HepG2 (cell line): ENCODE data around the gene PHKB. TPM values are rescaled to one million over a fixed set of nuclear protein-coding genes. Genes with fewer than 3 reads are reported as not detected.
A peak's percentile ranks its signal among the peaks of the same experiment; 100 is the strongest.
"Not testable (repeated sequence)": the region's sequence is repeated elsewhere in the genome, so short reads cannot be mapped to it uniquely, and the experiment has no call there.

Experiments
- ATAC-seq: fragments of 200-7000 bp; cut with Tn5 transposase; 3 replicates; pipeline ENCODE4 v1.9.1; 2020; ENCODE audit warnings: mild to moderate bottlenecking, moderate library complexity
- BruUV-seq: library from RNA; stranded (reverse); fragments of 400-500 nt; replicated peaks from 2 replicates; lab custom pipeline; 2021; lab: Mats Ljungman, UMichigan
- CTCF ChIA-PET: fragments of 300-600 bp; formaldehyde crosslinking; extraction: SDS; loops from one replicate; lab custom pipeline; 2021; ENCODE audit warnings: low total read pairs, inconsistent platforms, low intra/inter-chr PET ratio; lab: Yijun Ruan, JAX
- POLR2A ChIA-PET: fragments of 350-600 bp; sonication (Branson Sonifier 250); formaldehyde crosslinking; loops from one replicate; lab custom pipeline; 2020; ENCODE audit warnings: antibody characterized with exemption, inconsistent platforms; lab: Yijun Ruan, JAX
- DNase-seq: peaks from one replicate; pipeline ENCODE4 v3.0.0-alpha.2; 2015; ENCODE audit warnings: low spot score
- FAIRE-seq: peaks from 3 replicates; lab custom pipeline; 2011; peaks lifted over from hg19 to GRCh38; lab: Jason Lieb, UNC
- H2AFZ ChIP-seq: one replicate; pipeline ENCODE4 v1.6.1; 2011; ENCODE audit warnings: low read length, inconsistent platforms
- H3K27ac ChIP-seq: fragments of 300-600 bp; 3 replicates; pipeline ENCODE4 v1.8.0; 2011; ENCODE audit warnings: mixed run types, mild to moderate bottlenecking, mixed read lengths, low read length, inconsistent platforms; ENCODE audit not compliant: insufficient read depth; ENCODE audit errors: extremely low read length
- H3K27me3 ChIP-seq, 2 experiments: fragments of 200-600 bp in 1 of 2; 2 replicates in 1 of 2; 3 replicates in 1 of 2; pipeline versions ENCODE4 v1.6.0 to v1.8.0; 2011; ENCODE audit warnings: low read length in 2 of 2, mild to moderate bottlenecking in 2 of 2, moderate library complexity in 2 of 2, inconsistent platforms in 1 of 2; ENCODE audit not compliant: insufficient read depth in 2 of 2, control insufficient read depth in 1 of 2
- H3K36me3 ChIP-seq, 2 experiments: fragments of 200-600 bp in 1 of 2; replicated peaks in 1 of 2; 2 replicates in 1 of 2; 3 replicates in 1 of 2; pipeline versions ENCODE4 v1.5.1 to v1.8.0; 2011; ENCODE audit warnings: low read length in 2 of 2, inconsistent platforms in 1 of 2; ENCODE audit not compliant: insufficient read depth in 2 of 2, control insufficient read depth in 1 of 2
- H3K4me1 ChIP-seq: 2 replicates; pipeline ENCODE4 v1.5.1; 2012; ENCODE audit warnings: low read length, inconsistent platforms; ENCODE audit not compliant: insufficient read depth
- H3K4me2 ChIP-seq: 2 replicates; pipeline ENCODE4 v1.6.0; 2011; ENCODE audit warnings: low read depth, low read length, inconsistent platforms
- H3K4me3 ChIP-seq, 3 experiments: fragments of 200-600 bp in 1 of 3; sonication (generic), shearing (Covaris generic) in 1 of 3; replicated peaks in 1 of 3; 2 replicates each; pipeline ENCODE4 v1.5.1; 2011 to 2016; ENCODE audit warnings: low read length in 3 of 3, inconsistent platforms in 2 of 3, low read depth in 2 of 3, mild to moderate bottlenecking in 2 of 3, control low read depth in 1 of 3, mixed read lengths in 1 of 3; ENCODE audit not compliant: insufficient read depth in 1 of 3
- H3K79me2 ChIP-seq: one replicate; pipeline ENCODE4 v1.6.1; 2011; ENCODE audit warnings: low read length, inconsistent platforms; ENCODE audit not compliant: insufficient read depth
- H3K9ac ChIP-seq: 2 replicates; pipeline ENCODE4 v1.6.0; 2011; ENCODE audit warnings: mild to moderate bottlenecking, low read depth, low read length, inconsistent platforms; ENCODE audit not compliant: insufficient read depth
- H3K9me3 ChIP-seq: 2 replicates; pipeline ENCODE4 v1.5.1; 2012; ENCODE audit warnings: mild to moderate bottlenecking, low read length
- H4K20me1 ChIP-seq: 2 replicates; pipeline ENCODE4 v1.6.0; 2011; ENCODE audit warnings: inconsistent platforms, mild to moderate bottlenecking, low read length, moderate library complexity; ENCODE audit not compliant: insufficient read depth
- ARID5B ChIP-seq: IDR thresholded peaks from 2 replicates; pipeline ENCODE4 v1.4.0; 2020; ENCODE audit warnings: mild to moderate bottlenecking, missing genetic modification reagents
- BCL6 ChIP-seq: IDR thresholded peaks from 2 replicates; pipeline ENCODE4 v1.6.1; 2016; ENCODE audit warnings: missing genetic modification reagents, missing compliant biosample characterization
- ELF3 ChIP-seq: IDR thresholded peaks from 2 replicates; pipeline ENCODE4 v1.6.1; 2016; ENCODE audit warnings: missing genetic modification reagents, missing compliant biosample characterization
- FOXA1 ChIP-seq, 2 experiments: fragments of 450-650 bp in 1 of 2; sonication (generic) in 1 of 2; formaldehyde crosslinking in 1 of 2; IDR thresholded peaks; 2 replicates each; pipeline versions ENCODE4 v1.4.0 to v1.6.1; 2016 to 2020; ENCODE audit warnings: missing genetic modification reagents in 1 of 2
- FOXA3 ChIP-seq: IDR thresholded peaks from 2 replicates; pipeline ENCODE4 v1.6.1; 2016; ENCODE audit warnings: missing genetic modification reagents, missing compliant biosample characterization
- FOXK2 ChIP-seq: fragments of 450-650 bp; IDR thresholded peaks from 2 replicates; pipeline ENCODE4 v1.6.1; 2016
- FOXP1 ChIP-seq, 2 experiments: fragments of 450-650 bp in 1 of 2; IDR thresholded peaks; 2 replicates each; pipeline ENCODE4 v1.6.1; 2017 to 2018; ENCODE audit warnings: antibody characterized with exemption in 1 of 2
- FOXP4 ChIP-seq: sonication (generic); formaldehyde crosslinking; IDR thresholded peaks from 2 replicates; pipeline ENCODE4 v1.4.0; 2020; ENCODE audit warnings: missing genetic modification reagents
- HOMEZ ChIP-seq: IDR thresholded peaks from 2 replicates; pipeline ENCODE4 v1.6.1; 2016; ENCODE audit warnings: low read depth
- RARA ChIP-seq: IDR thresholded peaks from 2 replicates; pipeline ENCODE4 v1.6.1; 2016; ENCODE audit warnings: missing genetic modification reagents, missing compliant biosample characterization
- SKI ChIP-seq: fragments of 450-650 bp; IDR thresholded peaks from one replicate; pipeline ENCODE4 v1.6.1; 2018; ENCODE audit warnings: mild to moderate bottlenecking; ENCODE audit not compliant: partially characterized antibody
- SOX13 ChIP-seq, 3 experiments: fragments of 450-650 bp in 1 of 3; sonication (generic) in 1 of 3; formaldehyde crosslinking in 1 of 3; IDR thresholded peaks in 2 of 3; conservative IDR thresholded peaks in 1 of 3; 2 replicates each; pipeline versions ENCODE4 v1.5.0 to v1.6.1; 2016 to 2020; ENCODE audit warnings: antibody characterized with exemption in 1 of 3, mild to moderate bottlenecking in 1 of 3, missing compliant biosample characterization in 1 of 3, missing genetic modification reagents in 1 of 3, moderate library complexity in 1 of 3
- SOX5 ChIP-seq: IDR thresholded peaks from 2 replicates; pipeline ENCODE4 v1.6.1; 2016; ENCODE audit warnings: borderline replicate concordance
- SOX6 ChIP-seq, 2 experiments: fragments of 450-650 bp in 1 of 2; sonication (generic) in 1 of 2; formaldehyde crosslinking in 1 of 2; IDR thresholded peaks; 2 replicates each; pipeline versions ENCODE4 v1.4.0 to v1.6.1; 2017 to 2020; ENCODE audit warnings: antibody characterized with exemption in 1 of 2, mild to moderate bottlenecking in 1 of 2, missing genetic modification reagents in 1 of 2
- TBX2 ChIP-seq: sonication (generic); formaldehyde crosslinking; IDR thresholded peaks from 2 replicates; pipeline ENCODE4 v1.5.0; 2020; ENCODE audit warnings: missing genetic modification reagents, mild to moderate bottlenecking, borderline replicate concordance
- TBX3 ChIP-seq: fragments of 450-650 bp; IDR thresholded peaks from 2 replicates; pipeline ENCODE4 v1.6.1; 2017; ENCODE audit warnings: antibody characterized with exemption, mild to moderate bottlenecking, inconsistent platforms, borderline replicate concordance
- WGBS: methylation state at CpG from one replicate; pipeline ENCODE4 v1.1.6; 2017; ENCODE audit warnings: low lambda C conversion rate; 5-methylcytosine and 5-hydroxymethylcytosine counted together
- in situ Hi-C: cut with HindIII; loops from 2 replicates; pipeline ENCODE4 v1.10.0; 2017; ENCODE audit warnings: low pct_unique_long_range_greater_than_20kb; ENCODE audit not compliant: extremely low pct_ligation_motif_present
- intact Hi-C: fragments of 100-400 bp; cut with micrococcal nuclease; formaldehyde crosslinking; loops from one replicate; pipeline ENCODE4 v1.10.0; 2022; ENCODE audit not compliant: unreplicated experiment
- polyA plus RNA-seq, 8 experiments: library from polyadenylated mRNA; depleted of rRNA in 3 of 8; stranded (reverse) in 7 of 8; unstranded in 1 of 8; fragments of >200 nt; fragmentation: Illumina TruSeq in 4 of 8; extraction: Trizol in 4 of 8; gene quantifications; 2 replicates each; pipeline versions ENCODE4 v1.2.1 to v1.2.3, GENCODE V29; 2011 to 2016; ENCODE audit warnings: low read depth in 4 of 8, missing spikeins in 1 of 8, mixed read lengths in 1 of 8; ENCODE audit not compliant: insufficient read depth in 1 of 8
- total RNA-seq, 5 experiments: library from RNA; depleted of rRNA; stranded (reverse); fragments of >200 nt; fragmentation: Illumina TruSeq; extraction: Trizol; gene quantifications; 2 replicates each; pipeline ENCODE4 v1.2.3, GENCODE V29; 2016; ENCODE audit warnings: low read depth in 1 of 5

Gene PHKB
- total and polyA plus RNA-seq, 2 of the 13 experiments (the other 11 are each of a cell fraction or from before 2014, with no cell fraction given), result 66.0 to 80.8 TPM

GRCh38 chr16:47440066-47440465 lies 21.1 kb upstream of the PHKB start:
- ATAC-seq; DNase-seq; H4K20me1 ChIP-seq; H3K9ac ChIP-seq; H3K9me3 ChIP-seq; H3K36me3 ChIP-seq; H3K27ac ChIP-seq; BruUV-seq; CTCF ChIA-PET; in situ Hi-C loops; H3K27me3 ChIP-seq; H3K4me3 ChIP-seq; H3K4me2 ChIP-seq; H2AFZ ChIP-seq; FAIRE-seq; intact Hi-C loops; TF ChIP-seq SOX13, SOX6 (IDR thresholded peaks at IDR 0.05): not testable (repeated sequence)
- POLR2A ChIA-PET, result interaction anchor here (1.6 kb wide), 1 partner anchor 21 kb away, joined by 3 read pairs; the partner anchor contains the start of gene PHKB
- peak; percentile 45; the same call in 1 of the 2 replicates for TF ChIP-seq ARID5B
- TF ChIP-seq FOXP4, result peak; percentile 21; the same call in 1 of the 2 replicates
- TF ChIP-seq TBX3, result peak; percentile 48; the same call in 1 of the 2 replicates
- TF ChIP-seq FOXP1 (IDR thresholded peaks at IDR 0.05), result peak; percentile 59
- TF ChIP-seq FOXP1 (CRISPR knock-in tag; IDR thresholded peaks at IDR 0.05), result peak; percentile 52; the same call in 1 of the 2 replicates
- 0 out of 2 replicates have a peak, but pooled peaks have one; percentile 31 for TF ChIP-seq ELF3 (CRISPR knock-in tag)
- TF ChIP-seq TBX2 (CRISPR knock-in tag), result peak; percentile 31; the same call in 1 of the 2 replicates
- TF ChIP-seq FOXK2, result 0 out of 2 replicates have a peak, but pooled peaks have one; percentile 37
- peak; percentile 40; the same call in 1 of the 2 replicates for TF ChIP-seq SOX5 (CRISPR knock-in tag)
- peak; percentile 87 for TF ChIP-seq BCL6
- 0 out of 2 replicates have a peak, but pooled peaks have one; percentile 11 for TF ChIP-seq FOXA1 (IDR thresholded peaks at IDR 0.05)
- TF ChIP-seq FOXA1 (CRISPR knock-in tag; IDR thresholded peaks at IDR 0.05), result peak; percentile 72
- peak; percentile 84 for TF ChIP-seq FOXA3 (CRISPR knock-in tag)
- 0 out of 4 replicates have a peak, but pooled peaks of 1 of the 2 experiments have one; percentile 21 for TF ChIP-seq SOX13 (CRISPR knock-in tag; conservative IDR thresholded peaks at IDR 0.05 in 1 of 2, IDR thresholded peaks at IDR 0.05 in 1 of 2)
- TF ChIP-seq RARA (CRISPR knock-in tag), result peak; percentile 51
- TF ChIP-seq SOX6 (CRISPR knock-in tag; IDR thresholded peaks at IDR 0.05), result peak; percentile 58; the same call in 1 of the 2 replicates
- TF ChIP-seq SKI, result peak; percentile 33
- TF ChIP-seq HOMEZ (CRISPR knock-in tag), result peak; percentile 34; the same call in 1 of the 2 replicates
- WGBS, result 44% methylated on average over 3 of the region's 3 CpGs
- Histone ChIP-seq H3K4me1 (peaks cover 12% of the 10 kb centered on the region; the same call in 1 of the 2 replicates), H3K79me2 (peaks cover 10% of the 10 kb centered on the region)
